Retina (tissue), 1 donor: Measurements from ENCODE around the gene CA5A.
A peak's percentile ranks its signal among the peaks of the same experiment; 100 is the strongest.
"Not testable (repeated sequence)": the region's sequence is repeated elsewhere in the genome, so short reads cannot be mapped to it uniquely, and the experiment has no call there.

Source experiments
- DNase-seq: peaks from one replicate; pipeline ENCODE4 v3.0.0-alpha.2; 2016

CA5A gene

GRCh38 chr16:87947356-87948118 is 11.2 kb upstream of the CA5A start:
- no peak for DNase-seq

GRCh38 chr16:87946596-87947347 is 10.4 kb upstream of the CA5A start:
- DNase-seq = no peak

GRCh38 chr16:87945351-87946042 is 9.2 kb upstream of the CA5A start:
- DNase-seq = peak; percentile 84

- no peak for DNase-seq
Measured at GRCh38 chr16:87942680-87943079, 6.4 kb upstream of the CA5A start.

GRCh38 chr16:87939562-87940423 is 3.5 kb upstream of the CA5A start:
- DNase-seq = no peak

- DNase-seq = no peak
Measured at GRCh38 chr16:87938412-87938949, 2.2 kb upstream of the CA5A start.

GRCh38 chr16:87937231-87937542 is 858 bp upstream of the CA5A start:
- DNase-seq = not testable (repeated sequence)

GRCh38 chr16:87936016-87936374 is 334 bp downstream of the CA5A start:
- not testable (repeated sequence) for DNase-seq

- not testable (repeated sequence) for DNase-seq
Measured at GRCh38 chr16:87934752-87935425, 1.4 kb downstream of the CA5A start.

- no peak for DNase-seq
Measured at GRCh38 chr16:87933140-87933495, 3.2 kb downstream of the CA5A start.

GRCh38 chr16:87932475-87933139 is 3.7 kb downstream of the CA5A start:
- DNase-seq = not testable (repeated sequence)

GRCh38 chr16:87931504-87931903 is 4.8 kb downstream of the CA5A start:
- peak; percentile 65 for DNase-seq

GRCh38 chr16:87930456-87930855 is 5.9 kb downstream of the CA5A start:
- no peak for DNase-seq

GRCh38 chr16:87929986-87930385 is 6.3 kb downstream of the CA5A start:
- no peak for DNase-seq

- DNase-seq = no peak
Measured at GRCh38 chr16:87927195-87927562, 9.2 kb downstream of the CA5A start.

GRCh38 chr16:87926246-87927194 is 9.8 kb downstream of the CA5A start:
- DNase-seq = no peak

GRCh38 chr16:87924811-87925670 is 11.3 kb downstream of the CA5A start:
- peak; percentile 77 for DNase-seq

GRCh38 chr16:87924041-87924810 is 12.1 kb downstream of the CA5A start:
- DNase-seq = no peak
